ENCODE measurements around the gene CBARP.

CBARP gene, protein sequence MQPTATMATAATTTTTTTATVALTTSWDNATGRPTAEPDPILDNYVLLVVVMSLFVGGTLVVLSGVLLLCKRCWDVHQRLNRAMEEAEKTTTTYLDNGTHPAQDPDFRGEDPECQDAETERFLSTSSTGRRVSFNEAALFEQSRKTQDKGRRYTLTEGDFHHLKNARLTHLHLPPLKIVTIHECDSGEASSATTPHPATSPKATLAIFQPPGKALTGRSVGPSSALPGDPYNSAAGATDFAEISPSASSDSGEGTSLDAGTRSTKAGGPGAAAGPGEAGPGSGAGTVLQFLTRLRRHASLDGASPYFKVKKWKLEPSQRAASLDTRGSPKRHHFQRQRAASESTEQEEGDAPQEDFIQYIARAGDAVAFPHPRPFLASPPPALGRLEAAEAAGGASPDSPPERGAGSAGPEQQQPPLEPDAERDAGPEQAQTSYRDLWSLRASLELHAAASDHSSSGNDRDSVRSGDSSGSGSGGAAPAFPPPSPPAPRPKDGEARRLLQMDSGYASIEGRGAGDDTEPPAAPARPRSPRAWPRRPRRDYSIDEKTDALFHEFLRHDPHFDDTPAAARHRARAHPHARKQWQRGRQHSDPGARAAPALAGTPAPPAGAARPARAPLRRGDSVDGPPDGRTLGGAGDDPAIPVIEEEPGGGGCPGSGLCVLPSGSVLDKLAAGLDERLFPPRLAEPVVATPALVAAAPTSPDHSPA
- total RNA-seq = 0.29 to 5.1 (median 0.76) reads per million in 18 experiments

DNA sequence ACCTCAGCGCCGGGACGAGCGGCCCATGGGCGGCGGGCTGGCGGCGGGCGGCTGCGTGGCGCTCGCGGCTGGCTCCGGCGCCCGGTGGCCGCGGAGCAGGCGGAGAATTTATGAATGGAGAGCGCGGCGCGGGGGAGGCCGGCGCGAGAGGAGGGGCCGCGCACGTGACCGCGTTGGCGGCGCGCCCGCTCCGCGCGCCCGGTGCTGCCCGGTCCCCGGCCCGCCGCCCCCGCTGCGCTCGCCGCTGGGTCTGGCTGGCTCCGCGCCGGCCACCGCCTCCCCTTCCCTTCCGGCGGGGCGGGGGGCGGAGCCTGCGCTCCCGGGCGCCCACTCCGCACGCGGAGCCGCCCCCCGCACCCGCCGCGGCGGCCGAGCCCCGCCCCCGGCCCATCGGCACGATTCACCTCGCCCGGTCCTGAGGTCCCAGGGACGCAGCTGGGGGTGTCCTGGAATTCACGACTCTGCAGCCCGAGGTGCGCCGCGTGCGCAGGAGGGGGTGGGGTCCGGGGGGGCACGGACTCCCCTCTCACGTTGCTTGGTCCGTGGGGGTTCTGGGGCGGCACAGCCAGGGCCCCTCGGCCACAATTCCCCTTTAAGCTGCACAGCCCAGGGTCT is at the start of gene CBARP:
Gene CBARP, minus strand, starts transcription at position 252 of the 615 bp plus-strand sequence. CDS start 1,905 bp downstream, outside the sequence.
- peak in 1 of 2 donors; percentile 54 for DNase-seq

DNA sequence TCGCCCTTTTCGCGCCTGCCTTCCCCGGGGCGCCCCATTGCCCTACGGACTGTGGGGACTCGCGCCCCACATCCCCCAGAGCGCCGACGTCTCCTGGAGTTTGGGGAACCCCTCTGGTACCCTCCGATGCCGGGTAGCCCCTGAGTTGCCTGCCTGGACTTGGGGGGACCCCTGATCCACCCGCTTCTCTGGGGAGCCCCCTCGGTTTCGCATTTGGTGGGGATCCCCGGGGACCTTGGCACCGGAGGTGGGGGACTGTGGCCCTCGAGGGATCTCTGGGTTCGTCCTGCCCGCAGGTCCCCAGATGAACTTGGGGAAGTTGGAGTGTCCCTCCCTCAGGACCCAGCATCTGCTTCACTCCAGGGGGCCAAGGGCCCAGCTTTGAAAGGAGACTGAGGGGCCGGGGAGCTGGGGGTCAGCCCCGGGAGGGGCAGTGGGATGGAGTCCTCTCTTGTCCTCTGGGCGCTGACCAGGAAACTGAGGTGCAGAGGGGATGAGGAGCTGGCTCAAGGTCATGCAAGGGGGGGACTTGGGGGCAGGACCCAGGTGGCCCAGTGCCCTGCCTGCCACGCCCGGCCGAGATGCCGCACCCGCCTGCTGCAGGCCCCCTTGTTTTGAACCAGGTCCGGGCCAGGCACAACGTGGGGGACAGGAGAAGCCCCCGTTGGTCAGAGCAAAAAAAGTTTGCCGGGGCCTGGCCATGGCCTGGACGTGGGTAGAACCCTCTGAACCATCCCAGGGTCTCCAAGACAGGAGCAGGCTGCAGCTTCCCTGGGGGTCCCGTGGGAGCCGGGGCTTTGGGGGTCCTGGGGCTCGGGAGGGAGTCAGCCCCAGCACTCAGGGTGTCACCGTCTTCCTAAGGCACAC is 48.9 kb upstream of the CBARP start:
- no peak for DNase-seq

DNA sequence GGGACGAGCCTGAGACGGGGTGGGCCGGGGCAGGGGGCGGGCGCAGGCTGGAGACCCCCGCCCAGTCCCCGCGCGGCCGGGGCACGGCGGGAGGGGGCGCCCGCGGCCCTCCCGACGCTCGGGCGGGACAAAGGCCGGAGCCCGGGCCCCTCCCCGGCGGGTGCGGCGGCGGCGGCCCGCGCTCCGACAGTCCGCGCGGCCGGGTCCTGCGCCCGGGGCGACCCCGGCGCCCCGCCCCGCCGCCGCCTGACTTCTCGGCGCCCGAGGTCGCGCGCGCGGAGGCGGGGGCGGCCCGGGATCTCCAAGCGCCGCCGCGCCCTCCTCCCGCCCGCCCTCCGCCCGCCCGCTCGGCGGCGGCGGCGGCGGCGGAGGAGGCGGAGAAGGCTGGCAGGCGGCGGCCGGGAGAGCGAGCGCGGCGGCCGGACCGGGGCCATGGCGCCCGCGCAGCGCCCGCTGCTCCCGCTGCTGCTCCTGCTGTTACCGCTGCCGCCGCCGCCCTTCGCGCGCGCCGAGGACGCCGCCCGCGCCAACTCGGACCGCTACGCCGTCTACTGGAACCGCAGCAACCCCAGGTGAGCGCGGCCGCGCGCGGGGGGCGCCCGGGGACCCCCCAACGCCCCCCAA is 48.0 kb upstream of the CBARP start, which contains the start of gene EFNA2:
Gene EFNA2, plus strand, starts transcription at position 137 of the 624 bp plus-strand sequence. Its CDS starts 296 bp downstream, at position 433.
- DNase-seq = no peak

DNA sequence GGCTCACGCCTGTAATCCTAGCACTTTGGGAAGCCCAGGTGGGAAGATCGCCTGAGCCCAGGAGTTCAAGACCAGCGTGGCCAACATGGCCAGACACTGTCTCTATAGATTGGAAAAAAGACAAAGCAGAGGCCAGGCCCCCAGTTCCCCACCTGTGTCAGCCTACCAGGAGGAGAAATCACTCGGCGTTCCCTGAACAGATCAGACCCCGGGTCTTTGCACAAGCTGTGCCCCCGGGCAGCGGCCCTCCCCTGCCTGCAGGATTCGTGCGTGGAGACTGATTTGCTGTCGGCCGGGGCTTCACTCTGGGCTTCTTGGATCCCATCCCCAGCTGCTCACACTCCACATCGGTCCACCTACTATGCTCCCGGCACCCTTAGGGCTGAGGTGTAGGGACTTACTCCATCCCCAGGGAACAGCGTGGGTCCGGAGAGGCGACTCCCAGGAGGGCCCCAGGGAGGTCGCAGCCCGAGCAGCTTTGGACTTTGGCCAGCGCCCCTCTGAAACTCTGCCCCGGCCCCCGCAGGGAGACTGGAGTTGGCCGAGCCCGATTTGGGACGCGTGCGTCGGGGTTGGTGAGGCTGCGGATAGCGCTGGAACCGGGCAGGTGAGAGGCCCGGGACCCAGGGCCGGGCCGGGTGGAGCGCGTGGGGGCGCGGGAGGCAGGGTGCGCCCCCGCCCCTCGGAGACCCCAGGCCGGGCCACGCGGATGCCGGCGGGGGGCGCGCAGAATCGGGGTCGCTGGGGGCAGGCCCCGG is 47.4 kb upstream of the CBARP start:
- no peak for DNase-seq

DNA sequence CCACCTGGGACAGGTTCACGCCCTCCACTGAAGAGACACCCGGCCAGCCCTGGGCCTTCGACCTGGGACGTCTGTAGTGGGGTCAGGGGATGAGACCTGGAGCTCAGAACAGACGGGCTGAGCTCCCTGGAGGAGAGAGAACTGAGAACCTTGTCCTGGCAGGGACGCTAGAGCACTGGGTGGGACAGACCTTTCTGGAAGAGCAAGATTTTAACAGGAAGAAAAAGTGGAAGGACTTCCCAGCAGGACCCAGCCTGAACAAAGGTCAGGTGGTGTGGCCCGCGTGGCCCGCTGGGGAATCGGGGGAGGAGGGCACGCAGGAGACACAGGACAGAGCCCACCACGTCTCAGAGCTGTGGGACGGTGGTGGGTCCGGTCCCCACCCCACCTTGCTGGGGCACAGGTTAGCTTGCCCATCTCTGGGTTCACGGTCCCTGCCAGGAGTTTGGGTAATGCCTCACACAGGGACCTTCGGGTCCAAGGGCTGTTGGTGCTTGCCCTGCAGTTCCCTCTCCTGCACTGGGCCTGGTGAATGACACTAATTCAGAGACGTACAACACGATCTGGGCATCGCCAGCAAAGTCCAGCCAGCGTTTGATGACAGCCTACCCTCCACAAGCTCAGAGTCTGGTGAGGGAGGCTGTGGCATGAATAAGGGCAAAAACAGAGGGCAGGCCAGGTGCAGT is 46.6 kb upstream of the CBARP start:
- no peak for DNase-seq

DNA sequence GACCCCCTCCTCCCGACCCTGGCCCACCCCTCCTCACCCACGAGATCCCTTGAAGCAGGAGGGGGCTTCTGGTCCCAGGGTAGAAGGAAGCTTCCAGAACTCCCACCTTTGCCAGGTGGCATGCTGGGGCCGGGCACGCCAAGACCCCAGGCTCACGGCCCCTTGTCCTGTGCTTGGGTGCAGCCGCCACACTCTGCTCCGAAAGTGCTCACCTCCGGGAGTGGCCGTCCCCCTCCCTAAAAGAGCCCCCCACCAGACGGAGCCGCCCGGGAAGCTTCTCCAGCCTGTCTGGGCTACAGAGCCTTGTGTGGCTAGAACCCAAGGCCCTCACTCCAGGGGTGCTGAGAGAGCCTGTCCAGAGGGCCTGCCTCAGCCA is 46.1 kb upstream of the CBARP start:
- DNase-seq = no peak

DNA sequence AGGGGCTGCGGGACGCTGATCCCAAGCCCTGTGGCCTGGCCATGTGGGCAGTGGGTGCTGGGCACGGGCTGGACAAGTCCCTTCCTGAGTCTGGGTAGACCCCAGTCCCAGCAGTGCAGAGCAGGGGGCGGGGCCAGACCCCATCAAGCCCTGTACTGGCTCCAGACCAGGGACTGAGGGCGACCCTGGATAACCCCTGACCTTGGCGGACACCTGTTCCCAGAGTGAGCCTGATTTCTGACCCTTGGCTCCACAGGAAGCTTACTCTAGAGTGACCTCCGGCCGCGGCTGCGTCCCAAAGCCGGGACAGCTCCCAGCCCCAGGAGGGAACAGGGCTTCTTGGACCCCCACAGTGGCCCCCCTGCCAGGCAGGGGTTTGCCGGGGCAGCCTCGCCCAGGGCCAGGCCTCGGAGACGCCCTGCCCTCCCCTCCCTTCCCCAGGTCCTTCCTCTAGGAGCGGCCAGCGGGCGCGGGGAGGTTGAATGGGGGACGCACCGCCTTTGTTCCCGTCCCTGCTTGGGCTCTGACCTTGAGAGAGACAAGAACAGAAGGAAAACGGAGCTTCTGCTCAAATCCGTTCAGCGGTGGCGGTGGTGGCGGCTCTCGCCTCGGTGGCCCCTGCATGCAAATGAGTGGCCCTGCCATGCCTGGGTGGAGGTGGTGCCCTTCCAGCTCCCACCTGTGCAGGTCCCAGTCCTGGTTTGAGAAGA is 45.6 kb upstream of the CBARP start:
- no peak for DNase-seq

DNA sequence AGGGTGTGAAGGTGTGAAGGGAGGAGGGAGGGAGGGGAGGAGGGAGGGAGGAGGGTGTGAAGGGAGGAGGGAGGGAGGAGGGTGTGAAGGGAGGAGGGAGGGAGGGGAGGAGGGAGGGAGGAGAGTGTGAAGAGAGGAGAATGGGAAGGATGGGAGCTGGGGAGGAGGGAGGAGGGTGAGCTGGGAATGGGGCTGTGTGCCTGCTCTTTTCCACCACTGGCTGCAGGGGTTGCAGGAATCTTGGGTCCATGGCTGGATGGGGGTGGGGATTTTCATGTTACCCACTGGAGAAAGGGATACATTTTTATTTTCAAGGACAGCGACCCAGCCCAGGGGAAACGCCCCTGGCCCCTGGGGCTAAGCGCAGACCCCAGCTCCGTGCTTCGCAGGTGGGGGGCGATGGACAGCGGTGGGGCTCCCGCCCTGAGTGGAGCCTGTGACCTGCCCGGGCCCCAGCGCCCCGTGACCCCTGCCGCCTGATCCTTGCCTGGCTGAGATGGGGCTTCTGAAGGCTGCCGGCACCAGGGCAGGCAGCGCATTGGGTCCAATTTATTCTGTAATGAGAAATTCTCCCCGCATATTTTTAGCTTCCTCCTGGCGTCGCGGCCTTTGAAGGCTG is 44.9 kb upstream of the CBARP start:
- no peak for DNase-seq

DNA sequence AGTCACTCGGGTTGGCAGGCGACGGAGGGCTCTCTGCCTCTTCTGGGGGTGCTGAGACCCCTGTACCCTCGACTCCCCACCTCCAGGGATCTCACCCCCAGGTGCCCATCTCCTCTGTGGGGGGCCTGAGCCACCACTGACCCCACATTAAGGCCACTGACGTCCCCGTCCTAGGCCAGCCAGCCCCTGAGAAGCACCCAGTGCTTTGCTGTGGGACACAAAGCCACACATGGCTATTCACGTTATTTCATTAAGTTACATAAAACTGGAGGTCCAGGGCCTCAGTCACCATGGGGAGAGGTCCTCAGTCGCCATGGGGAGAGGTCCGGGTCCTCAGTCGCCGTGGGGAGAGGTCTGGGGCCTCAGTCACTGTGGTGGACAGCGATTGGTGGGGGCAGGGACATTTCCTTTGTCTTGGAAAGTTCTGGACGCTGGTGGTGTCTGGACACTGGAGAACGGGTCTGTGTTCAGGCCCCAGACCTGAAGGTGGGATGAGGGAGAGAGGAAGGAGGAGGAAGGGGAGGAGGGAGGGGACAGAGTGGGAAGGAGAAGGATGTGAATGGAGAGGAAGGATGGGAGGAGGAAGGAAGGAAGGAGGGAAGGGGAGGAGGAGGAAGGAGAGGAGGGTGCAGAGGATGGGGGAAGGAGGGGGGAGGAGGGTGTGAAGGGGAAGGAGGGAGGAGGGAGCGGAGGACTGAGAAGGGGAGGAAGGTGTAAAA is 43.9 kb upstream of the CBARP start:
- DNase-seq = no peak

DNA sequence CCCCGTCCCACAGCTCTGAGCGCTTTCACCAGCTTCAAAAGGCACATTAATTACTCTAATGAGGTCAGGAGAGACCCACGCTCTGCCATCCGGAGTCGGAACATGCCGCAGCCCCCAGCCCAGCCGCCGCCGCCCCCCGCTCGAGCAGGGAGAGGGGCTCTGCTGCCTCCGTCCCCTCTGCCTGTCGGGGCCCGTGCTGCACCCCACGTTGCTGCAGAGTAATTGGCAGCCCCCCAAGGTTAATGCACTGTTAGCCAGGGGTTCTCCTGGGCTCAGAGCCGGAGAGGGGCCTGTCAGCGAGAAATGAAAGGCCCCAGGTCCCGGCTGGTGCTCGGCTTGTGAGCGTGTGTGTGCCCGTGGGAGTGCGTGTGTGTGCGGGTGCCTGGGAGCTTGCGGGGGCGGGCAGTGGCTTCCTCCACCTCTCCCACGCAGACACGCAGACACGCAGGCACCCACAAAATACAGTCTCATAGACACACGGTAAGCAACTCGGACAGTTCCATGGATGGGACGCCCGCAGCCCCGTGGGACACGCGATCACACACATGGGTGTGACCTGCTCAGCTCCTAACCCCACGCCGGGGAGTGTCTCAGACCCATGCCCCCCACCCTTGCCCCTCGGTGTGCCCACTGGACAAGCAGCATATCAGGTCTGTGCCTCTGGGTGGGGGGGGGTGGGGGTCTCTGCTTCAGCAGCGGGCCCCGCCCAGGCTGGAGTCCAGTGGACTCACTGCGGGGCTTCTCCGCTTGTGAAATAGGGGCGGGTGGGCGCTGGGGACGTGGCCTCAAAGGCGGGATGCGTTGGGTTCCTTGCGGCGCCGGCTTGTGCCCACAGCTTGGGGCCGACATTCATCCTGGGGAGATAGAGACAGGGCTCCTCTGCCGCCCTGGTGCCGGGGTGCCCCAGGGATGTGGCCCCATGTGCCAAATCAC is 43.1 kb upstream of the CBARP start:
- DNase-seq = no peak

DNA sequence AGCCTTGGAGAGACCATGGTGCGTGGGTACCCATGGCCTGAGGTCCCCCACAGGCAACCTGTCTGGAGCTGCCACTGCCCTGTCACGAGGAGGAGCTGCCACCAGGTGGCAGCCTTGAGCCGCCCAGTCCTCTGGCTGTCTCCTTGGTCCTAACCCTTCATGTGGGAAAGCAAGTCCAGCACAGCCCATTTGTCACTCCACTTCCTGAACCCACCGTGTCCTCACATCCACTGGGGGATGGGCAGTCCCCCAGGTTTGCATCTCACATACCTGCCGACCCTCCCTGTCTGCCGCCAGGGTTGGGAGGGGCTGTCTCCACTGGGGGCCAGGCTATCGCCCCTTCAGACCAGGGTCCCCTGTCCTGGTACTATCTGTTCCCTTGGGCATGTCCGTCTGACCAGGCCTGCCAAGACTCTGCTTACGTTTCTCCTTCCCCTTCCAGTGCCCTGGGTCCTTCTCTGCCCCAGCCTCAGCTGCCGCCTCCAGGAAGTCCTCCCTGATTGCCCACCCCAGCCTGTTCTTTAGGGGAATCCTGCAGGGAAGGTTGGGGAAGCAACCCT is 42.1 kb upstream of the CBARP start:
- DNase-seq = peak; percentile 80 to 84

DNA sequence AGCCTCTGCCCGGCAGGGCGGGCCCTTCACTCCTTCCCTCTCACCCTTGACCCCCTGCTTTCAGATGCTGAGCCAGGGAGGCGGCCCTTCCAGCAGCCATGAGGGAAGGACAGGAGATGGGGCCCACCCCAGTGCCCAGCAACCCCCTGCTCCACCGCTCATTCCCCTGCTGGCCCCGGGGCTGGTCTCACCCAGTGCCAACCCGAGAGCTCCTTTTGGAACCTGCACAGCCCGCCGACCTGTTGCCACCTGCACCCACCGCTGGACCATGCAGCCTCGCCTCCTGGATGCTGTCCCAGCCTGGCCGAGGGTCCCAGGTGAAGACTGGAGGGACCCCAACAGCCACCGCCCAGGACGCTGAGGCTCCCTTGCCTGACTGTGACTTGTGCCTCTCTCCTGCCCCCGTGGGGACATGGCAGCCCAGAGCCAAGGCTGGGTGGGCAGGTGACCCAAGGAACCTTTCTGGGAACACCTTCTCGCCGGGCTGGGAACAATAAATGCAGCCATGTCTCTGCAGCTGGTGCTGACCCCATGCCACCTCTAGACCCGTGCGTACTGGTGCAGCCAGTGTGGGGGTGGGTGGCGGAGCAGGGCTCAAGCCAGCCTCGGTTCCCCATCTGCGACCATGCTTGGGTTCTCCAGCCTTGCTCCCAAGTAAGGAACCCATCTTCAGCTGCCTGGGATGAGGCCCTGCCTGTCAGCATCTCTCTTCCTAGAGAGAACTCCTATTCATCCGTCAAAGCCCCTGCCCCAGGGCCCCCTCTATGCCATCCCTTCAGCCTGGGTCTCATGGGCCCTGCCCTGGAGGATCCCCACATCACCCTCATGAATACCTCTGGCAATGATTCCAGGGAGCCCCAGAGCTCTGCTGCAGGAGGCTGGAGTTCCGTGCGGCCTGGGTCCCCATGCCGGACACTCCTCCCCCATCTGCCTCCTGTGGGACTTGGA is 41.2 kb upstream of the CBARP start:
- no peak for DNase-seq

DNA sequence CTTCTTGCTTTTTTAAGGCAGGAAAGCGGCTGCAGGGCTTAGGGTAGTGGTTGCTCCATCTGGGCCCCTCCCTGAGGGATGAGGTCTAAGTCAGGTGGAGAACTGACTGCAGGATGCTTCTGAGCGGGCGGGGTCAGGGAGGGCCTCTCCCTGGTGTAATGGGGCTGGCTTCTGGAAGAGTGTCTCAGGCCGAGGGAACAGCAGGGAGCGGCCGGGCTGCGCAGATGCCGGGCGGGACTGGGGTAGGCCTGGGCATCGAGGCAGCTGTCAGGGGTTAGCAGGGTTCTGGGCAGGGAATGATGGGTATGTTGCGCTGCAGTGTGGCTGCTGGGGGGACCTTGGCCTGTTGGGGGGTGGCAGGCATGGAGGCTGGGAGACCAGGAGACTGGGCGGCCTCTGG is 40.3 kb upstream of the CBARP start:
- DNase-seq = no peak

DNA sequence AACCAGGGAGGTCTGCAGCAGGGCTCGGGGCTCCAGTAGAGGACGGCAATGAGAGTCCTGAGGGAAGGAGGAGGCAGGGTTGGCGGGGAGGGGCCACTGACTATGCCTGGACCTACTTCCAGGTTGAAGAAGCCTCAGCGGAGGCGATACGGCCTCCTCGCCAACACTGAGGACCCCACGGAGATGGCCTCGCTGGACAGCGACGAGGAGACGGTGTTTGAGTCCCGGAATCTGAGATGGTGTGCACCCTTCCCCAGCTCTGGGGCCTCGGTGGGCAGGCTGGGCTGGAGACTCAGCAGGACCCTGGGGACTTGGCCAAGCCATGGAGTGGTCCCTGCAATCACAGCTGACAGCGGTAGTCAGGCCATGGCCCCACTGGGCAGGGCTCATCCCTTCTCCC is 39.3 kb upstream of the CBARP start:
- no peak for DNase-seq

DNA sequence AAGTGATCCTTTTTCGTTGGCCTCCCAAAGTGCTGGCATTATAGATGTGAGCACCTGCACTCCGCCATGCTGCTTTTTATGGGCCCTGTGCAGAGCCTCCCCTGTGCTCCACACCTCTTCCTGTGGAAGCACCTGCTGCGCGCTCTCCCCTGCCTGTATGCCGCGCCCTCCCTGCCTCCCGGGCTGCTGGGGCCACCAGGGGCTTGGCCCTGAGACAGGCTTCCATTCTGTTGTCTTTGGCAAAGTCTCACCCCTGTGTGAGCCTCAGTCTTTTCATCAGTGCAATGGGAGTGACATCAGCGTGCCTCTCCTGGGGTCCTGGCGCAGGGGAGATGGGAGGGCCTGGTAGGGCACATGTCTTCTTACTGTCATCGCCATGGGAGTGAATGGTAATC is 38.8 kb upstream of the CBARP start:
- no peak for DNase-seq
